Middle frontal gyrus (tissue), 1 donor: Measurements from ENCODE around the gene SPINK13.
"Not testable (repeated sequence)": the region's sequence is repeated elsewhere in the genome, so short reads cannot be mapped to it uniquely, and the experiment has no call there.

ENCODE experiments used
- DNase-seq: peaks from one replicate; pipeline ENCODE4 v3.0.0-alpha.2; 2015; ENCODE audit warnings: low spot score; ENCODE audit errors: extremely low spot score

SPINK13 gene

DNA sequence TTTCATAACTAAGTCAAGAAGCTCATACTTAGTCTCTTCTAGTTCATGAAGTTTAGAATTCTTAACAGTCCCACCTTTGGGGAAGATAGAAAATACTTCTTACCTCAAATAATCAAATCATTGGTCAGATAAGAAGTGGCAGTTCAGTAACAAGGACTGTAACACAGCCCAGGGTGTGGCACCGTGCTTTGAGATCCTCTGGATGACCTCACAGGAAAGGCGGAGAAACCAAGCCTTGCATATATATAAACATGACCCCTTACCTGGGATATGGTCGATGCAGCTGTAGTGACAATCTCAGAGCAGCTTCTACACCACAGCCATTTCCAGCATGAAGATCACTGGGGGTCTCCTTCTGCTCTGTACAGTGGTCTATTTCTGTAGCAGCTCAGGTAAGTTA is 43.6 kb downstream of the SPINK13 start, which contains the start of gene SPINK7:
SPINK7 (plus strand) TSS at position 271 of the 400 bp plus-strand sequence; CDS start at position 332, 61 bp downstream.
- no peak for DNase-seq

DNA sequence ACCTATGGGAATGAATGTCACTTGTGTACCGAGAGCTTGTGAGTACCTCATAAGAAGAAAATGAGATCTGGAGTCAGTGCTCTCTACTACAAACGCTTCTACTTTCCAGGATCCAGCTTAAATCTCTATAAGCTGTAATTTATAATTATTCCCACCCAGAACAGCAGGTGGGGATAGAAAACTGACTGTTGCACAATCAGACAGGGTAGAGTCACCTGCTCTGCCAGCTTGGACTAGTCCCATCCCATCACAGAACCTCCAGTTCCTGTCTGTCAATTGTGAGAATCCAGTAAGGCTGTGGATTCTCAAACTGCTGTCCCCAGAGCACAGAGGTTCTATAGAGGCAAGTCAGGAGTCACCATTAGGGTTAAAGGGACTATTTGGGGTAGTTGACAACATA is 45.6 kb downstream of the SPINK13 start:
- no peak for DNase-seq

DNA sequence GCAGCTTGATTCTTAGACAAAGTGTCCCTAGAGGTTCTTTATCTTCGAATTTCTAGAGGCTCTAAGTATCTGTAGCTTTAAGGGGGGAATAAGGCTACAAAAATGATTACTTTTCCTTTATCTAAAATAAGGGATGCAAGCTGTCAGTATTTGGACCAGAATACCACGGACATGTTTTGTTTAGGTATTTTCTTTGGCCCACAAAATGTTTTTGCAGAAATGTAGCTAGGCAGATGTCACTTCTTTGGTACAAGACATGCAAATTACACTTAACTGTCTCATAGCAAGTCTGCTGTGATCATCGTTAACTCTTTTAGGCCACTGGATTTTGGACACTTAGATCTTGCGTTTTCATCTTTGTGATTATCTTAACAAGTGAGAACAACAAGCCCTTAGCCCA is 46.1 kb downstream of the SPINK13 start:
- DNase-seq, result no peak

DNA sequence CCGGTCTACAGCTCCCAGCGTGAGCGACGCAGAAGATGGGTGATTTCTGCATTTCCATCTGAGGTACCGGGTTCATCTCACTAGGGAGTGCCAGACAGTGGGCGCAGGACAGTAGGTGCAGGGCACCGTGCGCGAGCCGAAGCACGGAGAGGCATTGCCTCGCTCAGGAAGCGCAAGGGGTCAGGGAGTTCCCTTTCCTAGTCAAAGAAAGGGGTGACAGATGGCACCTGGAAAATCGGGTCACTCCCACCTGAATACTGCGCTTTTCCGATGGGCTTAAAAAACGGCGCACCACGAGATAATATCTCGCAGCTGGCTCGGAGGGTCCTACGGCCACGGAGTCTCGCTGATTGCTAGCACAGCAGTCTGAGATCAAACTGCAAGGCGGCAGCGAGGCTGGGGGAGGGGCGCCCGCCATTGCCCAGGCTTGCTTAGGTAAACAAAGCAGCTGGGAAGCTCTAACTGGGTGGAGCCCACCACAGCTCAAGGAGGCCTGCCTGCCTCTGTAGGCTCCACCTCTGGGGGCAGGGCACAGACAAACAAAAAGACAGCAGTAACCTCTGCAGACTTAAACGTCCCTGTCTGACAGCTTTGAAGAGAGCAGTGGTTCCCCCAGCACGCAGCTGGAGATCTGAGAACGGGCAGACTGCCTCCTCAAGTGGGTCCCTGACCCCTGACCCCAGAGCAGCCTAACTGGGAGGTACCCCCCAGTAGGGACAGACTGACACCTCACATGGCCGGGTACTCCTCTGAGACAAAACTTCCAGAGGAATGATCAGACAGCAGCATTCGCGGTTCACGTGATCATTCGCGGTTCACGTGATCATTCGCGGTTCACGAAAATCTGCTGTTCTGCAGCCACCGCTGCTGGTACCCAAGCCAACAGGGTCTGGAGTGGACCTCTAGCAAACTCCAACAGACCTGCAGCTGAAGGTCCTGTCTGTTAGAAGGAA is 51.7 kb downstream of the SPINK13 start:
- not testable (repeated sequence) for DNase-seq

DNA sequence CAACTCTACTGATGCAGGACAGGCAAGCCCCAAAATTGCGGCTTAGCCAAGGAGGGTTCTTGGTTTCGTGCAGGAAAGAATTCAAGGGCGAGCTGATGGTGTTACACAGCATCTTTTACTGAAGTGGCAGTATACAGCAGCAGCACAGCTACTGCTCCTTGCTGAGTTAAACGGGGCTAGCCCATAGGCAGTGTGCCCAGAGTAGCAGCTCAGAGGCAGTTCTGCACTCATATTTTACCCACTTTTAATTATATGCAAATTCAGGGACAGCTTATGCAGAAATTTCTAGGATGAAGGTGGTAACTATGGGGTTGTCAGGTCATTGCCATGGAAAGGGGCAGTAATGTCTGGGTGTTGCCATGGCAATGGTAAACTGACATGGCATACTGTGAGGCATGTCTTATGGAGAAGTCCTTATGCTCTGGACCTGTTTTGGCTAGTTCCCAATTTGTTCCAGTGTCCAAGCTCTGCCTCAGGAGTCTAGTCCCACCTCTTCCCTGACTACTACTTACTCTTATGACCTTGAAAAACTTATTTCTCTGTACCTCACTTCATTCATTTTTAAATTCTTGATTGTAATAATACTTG is 64.8 kb downstream of the SPINK13 start:
- no peak for DNase-seq

DNA sequence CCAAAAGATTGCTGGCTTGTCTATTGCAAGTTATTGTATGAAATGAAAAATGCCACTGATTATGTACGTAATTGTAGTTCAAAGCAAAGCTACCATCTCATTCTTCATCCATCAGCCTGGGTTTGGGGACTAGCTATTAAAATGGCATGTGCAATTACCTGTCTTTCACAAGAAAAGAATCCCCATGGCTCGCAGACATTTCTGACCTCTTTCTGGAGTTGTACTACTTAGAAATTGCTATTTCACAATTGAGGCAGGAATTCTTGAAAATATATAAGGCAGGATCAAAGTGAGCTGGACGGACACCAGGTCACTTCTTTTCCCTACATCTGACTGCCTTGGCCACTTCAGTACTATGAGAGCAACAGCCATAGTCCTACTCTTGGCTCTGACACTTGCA is 66.7 kb downstream of the SPINK13 start, which contains the start of gene SPINK9:
SPINK9 (plus strand) TSS at position 301 of the 400 bp plus-strand sequence; CDS start at position 356, 55 bp downstream.
- no peak for DNase-seq
